ENCODE results near the gene ZIC5. TPM values are rescaled to one million over a fixed set of nuclear protein-coding genes. Genes with fewer than 3 reads are reported as not detected.

Gene ZIC5
- total and polyA plus RNA-seq, 9 of the 15 experiments (the other 6 are each of a cell fraction or from before 2014, with no cell fraction given), result 0.57 to 2.0 (median 1.1) TPM

DNA sequence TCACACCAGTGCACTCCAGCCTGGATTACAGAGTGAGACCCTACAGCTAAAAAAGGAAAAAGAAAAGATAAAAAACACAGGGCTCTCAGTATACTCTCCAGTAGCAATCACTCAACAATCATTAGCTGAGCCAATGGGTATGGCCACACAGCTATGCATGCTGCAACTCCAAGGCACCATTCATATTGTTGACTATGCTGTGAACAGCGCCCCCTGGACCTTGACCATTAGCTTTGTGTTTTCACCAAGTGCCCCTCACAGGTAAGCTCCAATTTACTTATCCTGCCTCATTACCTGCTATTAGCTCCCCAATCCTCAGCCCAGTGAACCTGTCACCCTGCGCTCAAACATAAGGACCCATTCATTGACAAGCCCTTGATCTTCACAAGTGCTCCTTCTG is 35.8 kb downstream of the ZIC5 start:
- ATAC-seq, result peak; percentile 59; the same call in 2 of the 3 replicates
- intact Hi-C loops (cut with micrococcal nuclease), result no loop called here
- CTCF ChIA-PET (ENCODE audit: low intra/inter-chr PET ratio), result no interaction called here

More for the DNA sequence above, 35.8 kb downstream of the ZIC5 start:
- no peaks in the 10 kb centered on the region; a peak in 1 of 5 replicates for H3K4me1 ChIP-seq (replicated peaks in 1 of 2; ENCODE audit: control insufficient read depth in 2 of 2, insufficient read depth in 2 of 2, low read length in 2 of 2)
- no peak overlapping the region for H3K4me3 ChIP-seq
- no peaks in the 10 kb centered on the region for H3K9me3 ChIP-seq (replicated peaks; ENCODE audit: control insufficient read depth, insufficient read depth, low read depth, low read length)
- no peak overlapping the region for H3K4me2 ChIP-seq (ENCODE audit: insufficient read depth, low read length)
- in situ Hi-C loops (cut with MboI), result no loop called here
- BruUV-seq (replicated peaks), result no TSS peak
- H3K36me3 ChIP-seq (ENCODE audit: control insufficient read depth, insufficient read depth, low read length), result no peaks in the 10 kb centered on the region
- TF ChIP-seq FOXJ2 (tag; IDR thresholded peaks at IDR 0.05) (no peak), ZNF431 (CRISPR knock-in tag; IDR thresholded peaks at IDR 0.05) (no peak)
- TF ChIP-seq, protein P1, sequence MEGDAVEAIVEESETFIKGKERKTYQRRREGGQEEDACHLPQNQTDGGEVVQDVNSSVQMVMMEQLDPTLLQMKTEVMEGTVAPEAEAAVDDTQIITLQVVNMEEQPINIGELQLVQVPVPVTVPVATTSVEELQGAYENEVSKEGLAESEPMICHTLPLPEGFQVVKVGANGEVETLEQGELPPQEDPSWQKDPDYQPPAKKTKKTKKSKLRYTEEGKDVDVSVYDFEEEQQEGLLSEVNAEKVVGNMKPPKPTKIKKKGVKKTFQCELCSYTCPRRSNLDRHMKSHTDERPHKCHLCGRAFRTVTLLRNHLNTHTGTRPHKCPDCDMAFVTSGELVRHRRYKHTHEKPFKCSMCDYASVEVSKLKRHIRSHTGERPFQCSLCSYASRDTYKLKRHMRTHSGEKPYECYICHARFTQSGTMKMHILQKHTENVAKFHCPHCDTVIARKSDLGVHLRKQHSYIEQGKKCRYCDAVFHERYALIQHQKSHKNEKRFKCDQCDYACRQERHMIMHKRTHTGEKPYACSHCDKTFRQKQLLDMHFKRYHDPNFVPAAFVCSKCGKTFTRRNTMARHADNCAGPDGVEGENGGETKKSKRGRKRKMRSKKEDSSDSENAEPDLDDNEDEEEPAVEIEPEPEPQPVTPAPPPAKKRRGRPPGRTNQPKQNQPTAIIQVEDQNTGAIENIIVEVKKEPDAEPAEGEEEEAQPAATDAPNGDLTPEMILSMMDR (IDR thresholded peaks at IDR 0.05 in 2 of 3, conservative IDR thresholded peaks at IDR 0.05 in 1 of 3; ENCODE audit: insufficient read depth in 2 of 3, low read depth in 1 of 3, low read length in 3 of 3), result peak; percentile 11 to 20 (median 13); a peak in 1 of 6 replicates
- peak in 1 of 4 experiments; percentile 21 for DNase-seq (ENCODE audit: extremely low read depth in 1 of 4, low spot score in 3 of 4)
- no peaks in the 10 kb centered on the region for H3K9me1 ChIP-seq (ENCODE audit: control insufficient read depth, insufficient read depth, low read length)
- POLR2A ChIA-PET, result interaction anchor here (0.5 kb wide), 1 partner anchor 304 kb away, joined by 3 read pairs; no protein-coding TSS in a partner anchor
- H3K27me3 ChIP-seq (ENCODE audit: control insufficient read depth in 2 of 2, insufficient read depth in 2 of 2, low read length in 2 of 2), result peaks cover 20 to 34% of the 10 kb centered on the region in 2 experiments; a peak in 4 of 5 replicates
- H3K79me2 ChIP-seq (ENCODE audit: control insufficient read depth, insufficient read depth, low read length), result no peaks in the 10 kb centered on the region
- no peak overlapping the region for H3K9ac ChIP-seq (ENCODE audit: insufficient read depth in 1 of 2, low read depth in 2 of 2, low read length in 2 of 2)
- no peak for FAIRE-seq
- no peak overlapping the region for H3K27ac ChIP-seq (ENCODE audit: extremely low read depth, low read depth, low read length)
- no peak overlapping the region for H2AFZ ChIP-seq (ENCODE audit: low read depth, low read length)
- 0% methylated on average over 2 of the region's 2 CpGs for WGBS (ENCODE audit: insufficient coverage, low coverage, missing lambda C conversion rate)
- H4K20me1 ChIP-seq (replicated peaks; ENCODE audit: control insufficient read depth, insufficient read depth, low read length), result no peaks in the 10 kb centered on the region

Data from K562 (cell line).